OCI-LY1 (cell line): ENCODE results near the gene C16orf90.

ENCODE experiments used
- H2AFZ ChIP-seq: fragments of 200-600 bp; sonication (generic), shearing (Covaris generic); 2 replicates; pipeline ENCODE4 v1.6.0; 2014; ENCODE audit warnings: antibody characterized with exemption, mild to moderate bottlenecking, low read length
- H3F3A ChIP-seq: fragments of 200-600 bp; sonication (generic), shearing (Covaris generic); 2 replicates; pipeline ENCODE4 v1.6.0; 2014; ENCODE audit warnings: mild to moderate bottlenecking, antibody characterized with exemption, low read length, moderate library complexity; ENCODE audit not compliant: insufficient read depth
- H3K27ac ChIP-seq: fragments of 200-600 bp; sonication (generic); 2 replicates; pipeline ENCODE4 v1.5.1; 2014; ENCODE audit warnings: low read length, mixed run types, mild to moderate bottlenecking, low read depth; ENCODE audit not compliant: poor library complexity, severe bottlenecking
- H3K27me3 ChIP-seq: fragments of 200-600 bp; sonication (generic); 2 replicates; pipeline ENCODE4 v1.6.0; 2014; ENCODE audit warnings: antibody characterized with exemption, mild to moderate bottlenecking, low read length, moderate library complexity; ENCODE audit not compliant: insufficient read depth
- H3K36me3 ChIP-seq: fragments of 200-600 bp; sonication (generic); 2 replicates; pipeline ENCODE4 v1.6.1; 2014; ENCODE audit warnings: mild to moderate bottlenecking, antibody characterized with exemption, low read length, moderate library complexity, mixed read lengths; ENCODE audit not compliant: insufficient read depth
- H3K4me1 ChIP-seq: fragments of 200-600 bp; sonication (generic); 2 replicates; pipeline ENCODE4 v1.5.1; 2014; ENCODE audit warnings: mild to moderate bottlenecking, low read length, moderate library complexity; ENCODE audit not compliant: insufficient read depth, severe bottlenecking
- H3K4me2 ChIP-seq: fragments of 200-600 bp; sonication (generic), shearing (Covaris generic); 2 replicates; pipeline ENCODE4 v1.6.1; 2014; ENCODE audit warnings: low read length
- H3K4me3 ChIP-seq: fragments of 200-600 bp; sonication (generic); 2 replicates; pipeline ENCODE4 v1.5.1; 2014; ENCODE audit warnings: low read length, low read depth, mild to moderate bottlenecking, mixed read lengths; ENCODE audit not compliant: poor library complexity, severe bottlenecking
- H3K79me2 ChIP-seq: fragments of 200-600 bp; shearing (Covaris generic); 2 replicates; pipeline ENCODE4 v1.6.1; 2016; ENCODE audit warnings: mixed run types, low read length, mixed read lengths; ENCODE audit not compliant: insufficient read depth
- H3K9ac ChIP-seq: fragments of 200-600 bp; sonication (generic), shearing (Covaris generic); 2 replicates; pipeline ENCODE4 v1.6.1; 2014; ENCODE audit warnings: mild to moderate bottlenecking, low read length, mixed read lengths
- H3K9me2 ChIP-seq: fragments of 200-600 bp; sonication (generic), shearing (Covaris generic); 2 replicates; pipeline ENCODE4 v1.6.1; 2014; ENCODE audit warnings: low read depth, mild to moderate bottlenecking, low read length, mixed read lengths
- H3K9me3 ChIP-seq: fragments of 200-600 bp; shearing (Covaris generic); 2 replicates; pipeline ENCODE4 v1.6.1; 2014; ENCODE audit warnings: low read length, mixed read lengths
- H4K20me1 ChIP-seq: fragments of 200-600 bp; sonication (generic), shearing (Covaris generic); 2 replicates; pipeline ENCODE4 v1.6.0; 2016; ENCODE audit warnings: mild to moderate bottlenecking, low read length; ENCODE audit not compliant: insufficient read depth
- CTCF ChIP-seq: fragments of 200-600 bp; sonication (generic), shearing (Covaris generic); IDR thresholded peaks from 2 replicates; pipeline ENCODE4 v1.5.1; 2017; ENCODE audit warnings: mild to moderate bottlenecking, antibody characterized with exemption, low read length, moderate library complexity, mixed read lengths
- EZH2 ChIP-seq: fragments of 200-600 bp; sonication (generic), shearing (Covaris generic); IDR thresholded peaks from 2 replicates; pipeline ENCODE4 v1.8.0; 2017; ENCODE audit warnings: borderline replicate concordance, mixed run types, mild to moderate bottlenecking, antibody characterized with exemption, low read length, moderate library complexity, mixed read lengths

Gene C16orf90

GRCh38 chr16:3538222-3538621 is 42.9 kb upstream of the C16orf90 start:
- Histone ChIP-seq H3K79me2 (no peaks in the 10 kb centered on the region), H3K36me3 (peaks cover 4% of the 10 kb centered on the region; the same call in 1 of the 2 replicates), H3K4me1 (peaks cover 24% of the 10 kb centered on the region), H3K9me3 (no peaks in the 10 kb centered on the region), H2AFZ (no peak overlapping the region), H3K9me2 (no peaks in the 10 kb centered on the region), H4K20me1 (no peaks in the 10 kb centered on the region), H3K4me2 (peak overlapping the region; percentile 3; the same call in 1 of the 2 replicates), H3K27ac (peak overlapping the region; percentile 16), H3K4me3 (no peak overlapping the region), H3K9ac (no peak overlapping the region), H3K27me3 (no peaks in the 10 kb centered on the region), H3F3A (no peaks in the 10 kb centered on the region)
- TF ChIP-seq CTCF (no peak), EZH2 (no peak)

- Histone ChIP-seq H3K4me3 (no peak overlapping the region), H3F3A (no peaks in the 10 kb centered on the region), H3K79me2 (no peaks in the 10 kb centered on the region), H3K9me3 (no peaks in the 10 kb centered on the region), H3K4me2 (no peak overlapping the region), H3K9ac (no peak overlapping the region), H3K9me2 (no peaks in the 10 kb centered on the region), H2AFZ (no peak overlapping the region), H3K27ac (no peak overlapping the region), H3K27me3 (no peaks in the 10 kb centered on the region), H3K36me3 (peaks cover 4% of the 10 kb centered on the region; the same call in 1 of the 2 replicates), H4K20me1 (no peaks in the 10 kb centered on the region), H3K4me1 (peaks cover 24% of the 10 kb centered on the region)
- TF ChIP-seq EZH2, result no peak
- TF ChIP-seq CTCF, result no peak
Measured at GRCh38 chr16:3536851-3537250, 41.6 kb upstream of the C16orf90 start.

GRCh38 chr16:3536271-3536731 is 41.0 kb upstream of the C16orf90 start:
- Histone ChIP-seq H3K27me3 (no peaks in the 10 kb centered on the region), H3K9me3 (no peaks in the 10 kb centered on the region), H3K9ac (no peak overlapping the region), H3K36me3 (peaks cover 4% of the 10 kb centered on the region; the same call in 1 of the 2 replicates), H3K9me2 (no peaks in the 10 kb centered on the region), H3K4me1 (peaks cover 24% of the 10 kb centered on the region), H3F3A (no peaks in the 10 kb centered on the region), H4K20me1 (no peaks in the 10 kb centered on the region), H3K27ac (no peak overlapping the region), H3K4me2 (no peak overlapping the region), H2AFZ (no peak overlapping the region), H3K79me2 (no peaks in the 10 kb centered on the region), H3K4me3 (no peak overlapping the region)
- TF ChIP-seq EZH2 (no peak), CTCF (no peak)
